CD4-positive, alpha-beta T cell treated with Interferon alpha-2 for 1 hour (primary cell): ENCODE measurements around the gene ZFYVE27.
"Not testable (repeated sequence)": the region's sequence is repeated elsewhere in the genome, so short reads cannot be mapped to it uniquely, and the experiment has no call there.

ENCODE experiments used
- DNase-seq, 2 donors: peaks; one replicate each; pipeline ENCODE4 v3.0.0-alpha.2; 2020 to 2022

ZFYVE27 gene, protein sequence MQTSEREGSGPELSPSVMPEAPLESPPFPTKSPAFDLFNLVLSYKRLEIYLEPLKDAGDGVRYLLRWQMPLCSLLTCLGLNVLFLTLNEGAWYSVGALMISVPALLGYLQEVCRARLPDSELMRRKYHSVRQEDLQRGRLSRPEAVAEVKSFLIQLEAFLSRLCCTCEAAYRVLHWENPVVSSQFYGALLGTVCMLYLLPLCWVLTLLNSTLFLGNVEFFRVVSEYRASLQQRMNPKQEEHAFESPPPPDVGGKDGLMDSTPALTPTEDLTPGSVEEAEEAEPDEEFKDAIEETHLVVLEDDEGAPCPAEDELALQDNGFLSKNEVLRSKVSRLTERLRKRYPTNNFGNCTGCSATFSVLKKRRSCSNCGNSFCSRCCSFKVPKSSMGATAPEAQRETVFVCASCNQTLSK

DNA sequence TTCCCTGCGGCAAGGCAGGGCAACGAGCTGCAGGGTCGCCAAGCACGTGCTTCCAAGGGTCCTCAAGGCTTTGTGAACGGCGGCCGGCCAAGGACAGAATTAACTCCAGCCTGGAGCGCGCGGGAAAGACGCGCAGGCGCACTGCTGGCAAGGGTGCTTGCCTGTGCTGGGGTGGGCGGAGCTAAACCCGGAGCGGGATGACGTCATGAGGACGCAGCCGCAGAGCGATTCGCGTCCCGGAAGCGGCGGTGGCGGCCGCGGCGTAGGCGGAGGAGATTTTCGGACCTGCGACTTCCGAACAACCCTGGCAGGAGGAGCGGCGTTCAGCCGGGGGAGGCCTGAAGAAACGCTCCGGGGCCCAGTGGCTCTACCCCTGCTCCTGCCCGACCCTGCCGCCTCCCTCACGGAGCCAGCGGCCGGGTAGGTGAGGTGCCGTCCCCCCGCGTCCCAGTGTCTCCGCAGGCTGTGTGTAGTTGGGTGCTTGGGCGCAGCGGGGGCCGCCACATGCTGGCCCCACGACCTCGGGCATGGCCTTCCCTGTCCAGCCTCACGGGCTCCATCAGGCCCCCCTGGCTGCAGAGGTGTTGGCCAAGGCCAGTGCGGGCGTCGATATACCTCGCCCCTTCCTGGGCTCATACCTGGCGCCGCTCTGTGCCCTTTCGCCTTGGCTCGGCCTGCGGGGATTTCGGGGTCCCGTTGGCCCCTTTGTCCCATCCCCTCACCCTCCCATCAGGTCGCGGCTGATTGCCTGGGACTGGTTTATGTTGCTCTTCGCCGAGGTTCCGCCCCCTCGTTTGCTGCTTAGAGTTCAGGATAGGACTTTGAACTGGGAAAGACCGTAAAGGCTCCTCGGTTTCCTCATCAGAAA lies at the start of gene ZFYVE27:
Gene ZFYVE27 (plus strand): TSS at position 227 of the 868 bp plus-strand sequence. CDS start 1,350 bp downstream, outside the sequence.
- peak; percentile 95 to 96 for DNase-seq

DNA sequence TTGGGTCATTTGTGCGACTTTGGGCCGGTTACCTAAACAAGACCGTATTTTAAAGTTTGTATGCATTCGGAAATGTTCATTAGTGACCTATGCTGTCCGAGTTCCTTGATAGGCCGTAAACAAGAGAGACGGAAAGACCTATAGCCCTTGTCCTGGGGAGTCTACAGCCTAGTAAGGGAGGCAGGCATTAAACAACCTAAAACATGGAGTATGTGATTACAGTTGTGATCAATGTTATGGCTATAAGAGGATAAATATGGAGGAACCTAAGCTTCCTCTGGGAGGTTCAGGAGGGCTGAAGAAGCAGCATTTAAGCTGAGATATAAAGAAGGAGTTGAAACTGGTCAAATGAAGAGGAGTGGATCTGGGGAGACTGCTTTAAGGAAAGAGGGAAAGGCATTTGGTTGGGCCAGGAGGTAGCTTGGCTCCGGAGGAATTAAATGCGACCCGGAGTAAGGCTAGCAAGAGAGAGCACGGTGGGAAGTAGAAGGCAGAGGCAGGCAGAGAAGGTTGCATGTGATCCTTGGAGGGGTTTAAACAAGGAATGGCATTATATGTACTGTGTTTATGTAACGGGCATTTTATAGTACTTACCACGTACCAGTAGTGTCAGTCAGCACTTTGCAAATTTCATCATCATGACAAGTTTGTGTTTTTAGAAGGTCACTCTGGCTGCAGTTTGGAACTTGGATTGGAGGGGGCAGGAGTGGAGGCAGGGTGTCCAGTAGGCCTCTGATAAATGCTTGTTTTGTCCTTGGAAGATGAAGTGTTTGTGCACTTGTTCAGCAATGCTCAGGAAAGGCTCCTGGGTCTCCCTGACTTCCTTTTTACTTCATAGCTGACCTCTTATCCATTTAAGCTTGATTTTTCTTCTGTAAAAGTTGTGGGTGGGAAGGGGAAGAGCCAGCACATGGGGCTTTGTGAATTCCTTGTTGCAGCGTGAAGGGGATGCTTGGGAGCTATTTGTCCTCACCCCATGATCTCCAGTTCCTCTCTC lies 48.8 kb upstream of the ZFYVE27 start:
- no peak for DNase-seq

DNA sequence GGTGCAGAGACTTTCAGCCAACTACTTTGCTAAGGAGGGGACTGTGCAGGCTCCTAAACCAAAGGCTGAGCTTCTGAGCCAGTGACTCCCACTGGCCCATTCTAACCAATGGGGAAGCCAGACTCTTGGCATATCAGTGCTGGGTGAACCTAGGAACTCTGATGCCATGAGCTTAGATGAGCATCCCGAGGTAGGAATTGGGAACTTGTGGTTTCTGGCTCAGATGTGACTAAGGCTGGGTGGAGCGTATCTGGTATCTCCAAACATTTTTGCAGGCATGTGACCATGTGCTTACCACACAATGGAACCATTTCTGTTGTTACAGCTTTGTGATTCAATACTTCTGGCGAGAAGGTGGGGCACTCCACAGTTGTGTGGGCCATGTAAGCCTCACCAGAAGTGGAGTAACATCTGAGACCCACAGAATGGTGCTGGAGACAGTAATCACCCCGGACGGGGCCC lies 47.3 kb upstream of the ZFYVE27 start:
- peak in 1 of 2 donors; percentile 52 for DNase-seq

DNA sequence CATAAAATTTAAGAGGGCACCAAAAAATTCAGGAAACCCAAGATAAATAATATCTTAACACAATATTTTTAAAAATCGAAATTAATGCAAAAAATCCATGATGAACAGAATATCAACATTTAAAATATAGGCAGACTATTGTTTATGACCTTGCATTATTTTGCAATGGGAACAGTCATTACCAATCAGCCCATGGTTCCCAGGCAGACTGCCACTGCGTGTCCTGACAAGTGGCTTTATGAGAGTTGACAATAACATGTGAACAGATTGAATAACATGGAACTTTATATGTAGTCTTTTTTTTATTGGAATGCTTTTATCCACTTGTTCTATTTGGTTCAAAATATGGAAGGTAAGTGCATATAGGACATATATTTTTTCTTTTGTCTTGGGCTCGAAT lies 46.8 kb upstream of the ZFYVE27 start:
- DNase-seq, result no peak

DNA sequence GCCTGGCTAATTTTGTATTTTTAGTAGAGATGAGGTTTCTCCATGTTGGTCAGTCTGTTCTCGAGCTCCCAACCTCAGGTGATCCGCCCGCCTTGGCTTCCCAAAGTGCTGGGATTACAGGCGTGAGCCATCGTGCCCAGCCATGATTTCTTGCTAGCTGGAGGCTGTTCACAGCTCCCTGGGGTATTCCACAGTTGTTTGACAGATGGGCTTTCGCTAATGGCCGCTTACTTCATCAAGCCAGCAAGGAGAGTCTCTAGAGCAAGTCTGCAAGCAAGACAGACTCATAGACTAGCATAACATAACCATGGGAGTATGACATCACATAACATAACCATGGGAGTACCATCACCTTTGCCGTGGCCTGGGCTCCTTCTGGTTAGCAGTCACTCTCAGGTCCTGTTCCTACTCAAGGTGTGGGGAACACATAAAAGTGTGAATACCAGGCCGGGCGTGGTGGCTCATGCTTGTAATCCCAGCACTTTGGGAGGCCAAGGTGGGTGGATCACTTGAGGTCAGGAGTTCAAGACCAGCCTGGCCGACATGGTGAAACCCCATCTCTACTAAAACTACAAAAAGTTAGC lies 38.8 kb upstream of the ZFYVE27 start:
- not testable (repeated sequence) for DNase-seq

DNA sequence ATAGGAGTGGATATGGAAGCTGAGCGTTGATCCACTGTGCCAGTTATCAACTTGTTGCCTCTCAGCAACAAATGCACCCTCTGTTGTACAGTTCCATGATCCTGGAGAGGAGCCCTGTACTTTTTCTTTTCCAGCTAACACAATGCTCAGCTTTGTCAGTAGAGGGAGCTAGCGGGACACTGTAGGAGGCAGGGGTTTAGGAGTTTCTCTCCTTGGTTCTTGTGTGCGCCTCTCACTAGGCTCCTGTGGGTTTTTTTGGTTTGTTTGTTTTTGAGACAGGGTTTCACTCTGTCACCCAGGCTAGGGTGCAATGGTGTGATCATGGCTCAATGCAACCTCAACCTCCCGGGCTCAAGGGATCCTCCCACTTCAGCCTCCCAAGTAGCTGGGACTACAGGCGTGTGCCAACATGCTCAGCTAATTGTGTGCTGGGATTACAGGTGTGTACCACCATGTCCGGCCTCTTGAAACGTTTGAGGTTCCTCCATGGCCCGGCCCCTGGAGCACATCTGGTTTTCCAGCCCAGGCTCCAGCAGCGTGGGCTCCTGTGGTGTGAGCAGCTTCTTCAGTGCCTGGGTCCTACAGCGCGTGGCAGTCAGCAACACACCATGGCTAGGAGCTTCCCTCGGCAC lies 35.4 kb upstream of the ZFYVE27 start:
- peak; percentile 40 to 70 for DNase-seq

DNA sequence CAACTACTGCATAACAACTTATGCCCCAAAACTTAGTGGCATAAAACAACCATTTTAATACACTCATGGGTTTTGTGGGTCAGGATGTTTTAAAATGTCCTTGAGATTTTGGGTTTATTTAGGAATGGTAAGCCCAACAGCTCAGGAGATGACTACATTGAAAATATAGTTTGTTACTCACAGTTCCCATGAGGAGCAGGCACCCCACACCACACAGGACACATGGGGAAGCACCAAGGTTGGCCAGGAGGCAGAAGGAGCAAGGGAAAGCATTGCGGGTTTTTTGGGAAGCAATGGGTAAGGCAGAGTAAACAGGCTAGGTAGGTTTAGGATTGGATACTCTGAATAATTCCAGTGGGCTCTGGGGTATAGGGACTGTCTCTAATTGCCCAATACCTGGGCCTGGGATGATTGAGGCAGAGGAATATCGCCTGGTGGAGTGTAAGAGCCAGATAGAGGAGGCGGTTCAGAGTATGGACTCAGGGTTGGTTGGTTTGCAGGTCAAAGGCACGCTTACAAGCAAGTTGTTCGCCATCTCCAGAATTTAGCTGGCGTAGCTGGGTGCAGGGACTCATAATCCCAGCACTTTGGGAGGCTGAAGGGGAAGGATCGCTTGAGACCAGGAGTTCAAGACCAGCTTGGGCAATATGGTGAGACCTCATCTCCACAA lies 33.4 kb upstream of the ZFYVE27 start:
- no peak for DNase-seq

DNA sequence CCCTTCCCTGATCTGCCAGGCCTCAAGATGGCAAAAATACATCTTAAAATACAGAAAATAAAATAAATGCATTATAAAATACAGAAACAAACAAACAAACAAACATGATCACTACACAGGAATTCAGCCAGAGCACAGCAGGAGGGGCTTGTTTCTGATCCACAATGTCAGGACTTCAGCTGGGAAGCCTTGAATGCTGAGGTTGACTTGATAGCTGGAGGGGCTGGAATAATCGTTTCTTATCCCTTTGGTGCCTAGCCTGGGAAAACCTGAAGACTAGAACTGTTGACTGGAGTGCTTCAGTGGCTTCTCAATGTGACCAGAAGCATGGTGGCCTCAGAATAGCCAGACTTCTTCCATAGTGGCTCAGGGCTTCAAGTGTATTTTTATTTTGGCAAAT lies 32.6 kb upstream of the ZFYVE27 start:
- no peak for DNase-seq

DNA sequence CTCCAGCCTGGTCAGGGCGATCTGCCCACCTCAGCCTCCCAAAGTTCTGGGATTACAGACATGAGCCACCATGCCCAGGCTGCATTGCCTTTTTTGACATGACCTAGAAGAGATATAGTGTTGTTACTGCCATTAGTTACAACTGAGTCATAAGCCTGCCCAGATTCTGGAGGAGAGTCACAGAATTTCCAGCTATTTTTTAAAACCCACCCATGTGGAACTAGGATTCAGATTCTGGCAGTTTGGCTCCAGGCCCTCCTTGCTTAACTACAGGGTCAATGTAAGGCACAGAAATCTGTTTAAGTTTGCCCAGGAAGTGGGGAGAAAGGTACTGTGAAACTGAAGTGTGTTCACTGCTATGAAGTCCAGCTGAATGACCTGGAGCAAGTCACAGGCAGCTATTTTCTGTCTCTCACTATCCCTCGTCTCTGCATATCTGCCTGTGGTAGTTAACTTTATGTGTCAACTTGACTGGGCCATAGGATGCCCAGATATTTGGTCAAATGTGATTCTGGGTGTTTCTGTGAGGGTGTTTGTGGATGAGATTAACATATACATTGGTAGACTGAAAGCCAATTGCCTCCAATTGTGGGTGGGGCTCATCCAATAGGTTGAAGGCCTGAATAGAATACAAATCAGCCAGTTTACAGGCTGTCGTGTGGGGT lies 31.8 kb upstream of the ZFYVE27 start:
- DNase-seq, result no peak

DNA sequence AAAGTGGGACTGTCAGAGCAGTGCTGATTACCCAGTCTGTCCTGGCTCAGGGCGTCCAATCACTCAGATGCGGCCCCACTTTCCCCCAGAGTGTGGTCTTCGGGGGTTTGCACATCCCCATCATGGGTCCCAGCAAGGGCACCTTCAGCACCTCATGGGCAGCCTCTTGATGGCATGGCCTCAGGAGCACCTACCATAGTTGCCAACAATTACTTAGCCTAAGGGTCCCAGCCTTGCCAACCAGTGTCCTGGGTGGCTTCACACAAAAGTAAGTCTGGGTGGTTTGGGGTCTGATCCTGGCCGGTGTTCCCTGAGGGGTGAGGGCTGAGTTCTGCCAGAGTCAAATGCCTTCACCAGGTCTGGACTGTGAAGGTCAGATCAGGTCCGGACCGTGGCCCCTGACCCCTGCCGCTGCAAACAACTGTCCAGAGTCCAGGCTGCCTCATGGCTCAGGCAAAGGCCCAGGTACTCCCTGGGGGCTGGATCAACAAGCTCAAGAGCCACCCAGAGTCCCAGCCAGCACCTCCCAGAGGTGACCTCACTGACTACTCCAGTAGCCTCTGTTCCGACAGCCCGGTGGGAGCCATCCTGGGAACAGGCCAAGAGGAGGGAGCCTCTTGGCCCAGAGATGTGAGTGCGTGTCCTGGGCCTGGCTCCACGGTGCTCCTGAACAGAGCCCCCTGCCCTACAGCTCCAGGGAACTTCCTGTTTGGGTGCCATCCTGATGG lies 29.6 kb upstream of the ZFYVE27 start:
- no peak for DNase-seq

DNA sequence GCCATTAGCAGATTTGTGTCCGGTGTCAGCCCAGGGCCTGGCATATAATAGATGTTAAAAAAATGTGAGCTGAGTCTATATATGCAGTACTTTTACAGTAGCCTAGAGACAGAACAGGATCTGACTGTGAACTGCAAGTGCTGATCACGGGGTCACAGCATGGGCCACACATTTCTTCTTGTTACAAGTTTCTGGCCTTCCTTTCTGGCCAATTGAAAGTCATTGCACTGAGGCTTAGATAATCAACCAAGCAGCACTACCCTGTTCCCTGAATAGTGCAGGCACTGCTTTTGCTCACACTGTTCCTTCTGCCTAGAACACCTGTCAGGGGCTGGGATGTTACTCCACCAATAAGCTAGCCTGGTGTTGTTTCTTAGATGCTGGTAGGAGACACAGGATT lies 28.8 kb upstream of the ZFYVE27 start:
- DNase-seq, result no peak

DNA sequence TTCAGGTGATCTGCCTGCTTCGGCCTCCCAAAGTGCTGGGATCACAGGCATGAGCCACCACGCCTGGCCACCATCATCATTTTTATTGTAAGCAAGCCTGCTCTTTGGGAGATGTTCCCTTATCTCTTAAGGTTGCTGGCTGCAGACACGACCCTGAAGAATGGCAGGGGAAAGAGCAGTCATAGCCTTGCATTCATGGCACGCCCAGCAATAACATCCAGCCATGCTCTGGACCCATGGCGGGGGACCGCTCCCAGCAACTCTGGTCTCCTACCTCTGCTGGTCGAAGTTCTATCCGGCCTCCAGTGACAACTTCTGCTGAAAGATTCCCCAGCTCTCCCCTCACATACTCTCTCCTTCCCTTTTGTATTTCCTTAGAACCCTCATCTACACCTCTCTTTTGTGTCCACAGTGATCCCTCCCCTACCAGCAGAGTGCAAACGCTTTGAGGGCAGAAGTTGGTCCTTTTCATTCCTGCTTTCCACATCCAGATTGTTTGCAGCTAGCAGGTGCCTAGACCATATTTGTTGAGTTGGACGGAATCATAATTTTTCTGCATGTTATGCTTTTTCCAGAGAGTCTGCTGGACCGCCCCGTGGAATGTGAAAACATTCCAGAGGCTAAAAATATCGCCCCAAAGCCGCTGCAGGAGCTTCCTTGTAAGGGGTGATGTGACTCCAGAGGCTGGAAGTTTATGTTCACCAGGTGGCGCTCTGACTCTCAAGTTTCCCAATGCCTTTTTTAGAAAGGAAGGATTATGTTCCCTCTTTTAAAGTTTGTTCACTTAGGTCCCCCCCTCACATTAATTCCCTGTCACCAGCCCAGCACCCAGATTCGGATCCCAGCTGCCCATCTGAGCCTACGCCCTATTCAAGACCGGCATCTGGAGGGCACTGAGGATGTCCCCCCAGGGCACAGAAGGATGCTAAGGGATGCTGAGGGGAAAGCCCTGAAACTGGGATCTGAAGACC lies 27.7 kb upstream of the ZFYVE27 start:
- DNase-seq, result peak in 1 of 2 donors; percentile 42

DNA sequence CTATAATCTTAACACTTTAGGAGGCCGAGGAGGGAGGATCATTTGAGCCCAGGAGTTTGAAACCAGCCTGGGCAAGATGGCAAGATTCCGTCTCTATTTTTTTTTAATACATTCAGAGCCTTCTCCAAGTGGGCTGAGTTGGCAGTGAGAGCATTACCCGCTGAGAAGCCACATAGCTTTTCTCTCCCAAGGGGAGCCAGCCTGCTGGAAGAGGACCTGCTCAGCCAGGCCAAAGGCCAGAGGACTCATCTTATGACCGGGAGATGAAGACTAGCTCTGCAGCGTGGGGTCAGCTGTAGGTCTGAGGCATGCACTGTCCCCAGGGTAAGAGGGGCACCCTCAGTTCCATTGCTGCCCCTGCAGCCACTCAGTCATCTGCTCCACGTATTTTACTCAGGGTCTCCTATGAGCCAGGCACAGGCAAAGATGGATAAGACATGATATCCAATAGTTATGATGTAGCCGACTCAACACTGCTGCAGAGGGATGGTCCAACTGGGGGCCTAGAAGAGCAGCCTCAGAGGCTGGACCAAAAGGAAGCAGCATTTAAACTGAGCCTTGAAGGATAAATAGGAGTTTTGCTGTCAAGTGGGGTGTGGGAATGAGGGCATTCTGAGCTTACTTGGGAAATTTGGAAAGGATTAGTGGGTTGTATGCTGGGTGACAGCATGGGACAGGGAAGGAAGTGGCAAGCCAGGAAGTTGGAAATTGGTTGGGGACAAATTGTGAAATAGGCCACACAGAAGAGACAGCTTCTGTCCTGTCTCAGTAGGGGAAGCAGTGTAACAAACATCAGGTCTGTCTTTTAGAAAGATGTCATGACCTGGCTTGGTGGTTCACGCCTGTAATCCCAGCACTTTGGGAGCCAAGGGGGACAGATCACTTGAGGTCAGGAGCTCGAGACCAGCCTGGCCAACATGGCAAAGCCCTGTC lies 25.0 kb upstream of the ZFYVE27 start:
- DNase-seq, result no peak

DNA sequence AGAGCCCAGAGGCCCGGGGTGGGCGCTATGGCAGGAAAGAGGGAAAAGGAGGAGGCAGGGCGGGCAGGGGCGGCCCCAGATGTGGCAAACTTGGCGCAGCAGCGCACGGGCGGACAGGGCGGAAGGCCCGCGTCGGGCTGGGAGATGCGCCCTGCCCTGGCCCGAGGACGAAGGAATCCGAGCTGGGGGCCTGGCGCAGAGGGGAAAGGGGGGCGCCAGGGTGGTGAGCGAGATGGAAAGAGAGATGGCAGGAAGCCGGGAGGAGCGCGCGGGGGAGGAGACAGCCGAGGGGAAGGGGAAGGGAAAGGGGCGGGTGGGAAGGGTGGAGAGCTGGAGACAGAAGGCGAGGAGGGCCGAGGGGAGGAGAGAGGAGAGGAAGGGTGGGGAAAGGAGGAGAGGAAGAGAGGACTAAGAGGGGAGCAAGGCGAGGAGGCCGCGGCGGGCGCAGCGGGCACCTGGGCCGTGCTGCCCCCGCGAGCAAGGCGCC lies 23.5 kb upstream of the ZFYVE27 start, which contains the start of gene MARVELD1:
Gene MARVELD1 (plus strand): TSS at position 392 of the 487 bp plus-strand sequence. CDS start 147 bp downstream, outside the sequence.
- DNase-seq, result no peak

DNA sequence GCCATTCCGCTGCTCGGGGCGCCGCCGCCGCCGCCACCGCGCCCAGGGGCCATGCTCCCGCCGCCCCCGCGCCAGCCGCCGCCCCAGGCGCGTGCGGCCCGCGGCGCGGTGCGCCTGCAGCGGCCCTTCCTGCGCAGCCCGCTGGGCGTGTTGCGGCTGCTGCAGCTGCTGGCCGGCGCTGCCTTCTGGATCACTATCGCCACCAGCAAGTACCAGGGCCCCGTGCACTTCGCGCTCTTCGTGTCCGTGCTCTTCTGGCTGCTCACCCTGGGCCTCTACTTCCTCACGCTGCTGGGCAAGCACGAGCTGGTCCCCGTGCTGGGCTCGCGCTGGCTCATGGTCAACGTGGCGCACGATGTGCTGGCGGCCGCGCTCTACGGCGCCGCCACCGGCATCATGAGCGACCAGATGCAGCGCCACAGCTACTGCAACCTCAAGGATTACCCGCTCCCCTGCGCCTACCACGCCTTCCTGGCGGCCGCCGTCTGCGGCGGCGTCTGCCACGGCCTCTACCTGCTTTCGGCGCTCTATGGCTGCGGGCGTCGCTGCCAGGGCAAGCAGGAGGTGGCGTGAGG lies 23.0 kb upstream of the ZFYVE27 start:
- peak; percentile 48 to 59 for DNase-seq
